Esophagus (tissue), 2 donors: ENCODE measurements around the gene NUP98. TPM values are rescaled to one million over a fixed set of nuclear protein-coding genes. Genes with fewer than 3 reads are reported as not detected.

Experiments
- H3K27ac ChIP-seq, 2 donors: one replicate each; pipeline ENCODE4 v1.5.1; 2013; ENCODE audit warnings: low read depth in 2 of 2, mild to moderate bottlenecking in 2 of 2, inconsistent platforms in 1 of 2, low read length in 1 of 2, moderate library complexity in 1 of 2
- H3K27me3 ChIP-seq, 2 donors: one replicate each; pipeline ENCODE4 v1.6.1; 2013; ENCODE audit warnings: low read length in 2 of 2, control low read depth in 1 of 2, mild to moderate bottlenecking in 1 of 2; ENCODE audit not compliant: insufficient read depth in 2 of 2, control insufficient read depth in 1 of 2
- H3K36me3 ChIP-seq, 2 donors: one replicate each; pipeline ENCODE4 v1.6.1; 2013; ENCODE audit warnings: low read length in 1 of 2; ENCODE audit not compliant: control insufficient read depth in 2 of 2, insufficient read depth in 2 of 2
- H3K4me1 ChIP-seq, 2 donors: one replicate each; pipeline ENCODE4 v1.6.1; 2013; ENCODE audit warnings: low read length in 1 of 2; ENCODE audit not compliant: control insufficient read depth in 2 of 2, insufficient read depth in 2 of 2
- H3K4me3 ChIP-seq, 2 donors: one replicate each; pipeline ENCODE4 v1.5.1; 2013; ENCODE audit warnings: low read length in 2 of 2, mild to moderate bottlenecking in 2 of 2, low read depth in 1 of 2, moderate library complexity in 1 of 2
- H3K9me3 ChIP-seq, 2 donors: one replicate each; pipeline ENCODE4 v1.6.1; 2013; ENCODE audit warnings: mild to moderate bottlenecking in 2 of 2, low read depth in 1 of 2, low read length in 1 of 2, moderate library complexity in 1 of 2; ENCODE audit not compliant: control insufficient read depth in 2 of 2, insufficient read depth in 1 of 2
- WGBS, 2 donors: extraction: QIAGEN DNeasy Blood & Tissue Kit; methylation state at CpG; one replicate each; pipeline ENCODE4 v1.1.7; 2013; 5-methylcytosine and 5-hydroxymethylcytosine counted together
- polyA plus RNA-seq, 2 donors: library from polyadenylated mRNA; stranded (reverse); fragments of 200-250 nt; gene quantifications; one replicate each; pipeline ENCODE4 v1.2.3, GENCODE V29; 2013
- donor health status: healthy with polysubstance abuse.
- donor health status: Bipolar disorder and iron deficiency.

Gene NUP98
- polyA plus RNA-seq, 2 donors: 16.0 to 26.9 TPM

- H3K27me3 ChIP-seq: no peaks in the 10 kb centered on the region
- no peaks in the 10 kb centered on the region for H3K9me3 ChIP-seq
- H3K36me3 ChIP-seq: peaks cover 0 to 3% of the 10 kb centered on the region in 2 donors
- H3K27ac ChIP-seq: peak overlapping the region in 1 of 2 donors; percentile 16
- 67 to 69% methylated on average over 1 of the region's 1 CpG for WGBS, 2 donors
- H3K4me3 ChIP-seq: no peak overlapping the region
- peaks cover 2 to 20% of the 10 kb centered on the region in 2 donors for H3K4me1 ChIP-seq
Measured at GRCh38 chr11:3837793-3838192, 40.4 kb upstream of the NUP98 start.

GRCh38 chr11:3836903-3837302, 39.5 kb upstream of the NUP98 start:
- no peaks in the 10 kb centered on the region for H3K27me3 ChIP-seq
- no peak overlapping the region for H3K4me3 ChIP-seq
- peaks cover 0 to 3% of the 10 kb centered on the region in 2 donors for H3K36me3 ChIP-seq
- H3K4me1 ChIP-seq: peaks cover 2 to 20% of the 10 kb centered on the region in 2 donors
- 61 to 71% methylated on average over 5 of the region's 5 CpGs for WGBS, 2 donors
- no peaks in the 10 kb centered on the region for H3K9me3 ChIP-seq
- peak overlapping the region in 1 of 2 donors; percentile 36 for H3K27ac ChIP-seq

- H3K4me1 ChIP-seq: peaks cover 7 to 22% of the 10 kb centered on the region in 2 donors
- no peaks in the 10 kb centered on the region for H3K27me3 ChIP-seq
- H3K4me3 ChIP-seq: no peak overlapping the region
- H3K27ac ChIP-seq: peak overlapping the region in 1 of 2 donors; percentile 64
- WGBS, 2 donors: 73 to 83% methylated on average over 4 of the region's 4 CpGs
- H3K36me3 ChIP-seq: peaks cover 0 to 10% of the 10 kb centered on the region in 2 donors
- no peaks in the 10 kb centered on the region for H3K9me3 ChIP-seq
Measured at GRCh38 chr11:3835751-3836150, 38.4 kb upstream of the NUP98 start.

- H3K36me3 ChIP-seq: peaks cover 0 to 12% of the 10 kb centered on the region in 2 donors
- 67 to 75% methylated on average over 7 of the region's 7 CpGs for WGBS, 2 donors
- H3K27me3 ChIP-seq: no peaks in the 10 kb centered on the region
- H3K4me1 ChIP-seq: peaks cover 7 to 22% of the 10 kb centered on the region in 2 donors
- H3K9me3 ChIP-seq: no peaks in the 10 kb centered on the region
- peak overlapping the region; percentile 37 to 64 for H3K27ac ChIP-seq
- no peak overlapping the region for H3K4me3 ChIP-seq
Measured at GRCh38 chr11:3834664-3835461, 37.5 kb upstream of the NUP98 start.

GRCh38 chr11:3834349-3834663, 37.0 kb upstream of the NUP98 start:
- Histone ChIP-seq H3K27ac (peak overlapping the region in 1 of 2 donors; percentile 15), H3K27me3 (no peaks in the 10 kb centered on the region), H3K9me3 (no peaks in the 10 kb centered on the region), H3K4me1 (peaks cover 7 to 17% of the 10 kb centered on the region in 2 donors), H3K4me3 (no peak overlapping the region), H3K36me3 (peaks cover 0 to 12% of the 10 kb centered on the region in 2 donors)
- WGBS, 2 donors: 70 to 80% methylated on average over 4 of the region's 4 CpGs

GRCh38 chr11:3833449-3833848, 36.1 kb upstream of the NUP98 start:
- Histone ChIP-seq H3K27me3 (no peaks in the 10 kb centered on the region), H3K4me3 (no peak overlapping the region), H3K4me1 (peaks cover 7 to 13% of the 10 kb centered on the region in 2 donors), H3K9me3 (no peaks in the 10 kb centered on the region), H3K27ac (no peak overlapping the region), H3K36me3 (peaks cover 0 to 12% of the 10 kb centered on the region in 2 donors)
- WGBS, 2 donors: 87 to 90% methylated on average over 2 of the region's 2 CpGs

GRCh38 chr11:3832816-3833215, 35.5 kb upstream of the NUP98 start:
- no peak overlapping the region for H3K27ac ChIP-seq
- 79 to 91% methylated on average over 2 of the region's 2 CpGs for WGBS, 2 donors
- H3K36me3 ChIP-seq: peaks cover 0 to 15% of the 10 kb centered on the region in 2 donors
- H3K9me3 ChIP-seq: no peaks in the 10 kb centered on the region
- no peaks in the 10 kb centered on the region for H3K27me3 ChIP-seq
- H3K4me3 ChIP-seq: no peak overlapping the region
- peaks cover 7 to 13% of the 10 kb centered on the region in 2 donors for H3K4me1 ChIP-seq

- H3K4me1 ChIP-seq: peaks cover 7 to 13% of the 10 kb centered on the region in 2 donors
- H3K27me3 ChIP-seq: no peaks in the 10 kb centered on the region
- H3K4me3 ChIP-seq: no peak overlapping the region
- peaks cover 6 to 27% of the 10 kb centered on the region in 2 donors for H3K36me3 ChIP-seq
- peak overlapping the region in 1 of 2 donors; percentile 57 for H3K27ac ChIP-seq
- H3K9me3 ChIP-seq: no peaks in the 10 kb centered on the region
- 73 to 76% methylated on average over 12 of the region's 13 CpGs for WGBS, 2 donors
Measured at GRCh38 chr11:3831378-3832239, 34.3 kb upstream of the NUP98 start.

- H3K4me3 ChIP-seq: no peak overlapping the region
- no peaks in the 10 kb centered on the region for H3K9me3 ChIP-seq
- 84 to 87% methylated on average over 1 of the region's 1 CpG for WGBS, 2 donors
- H3K27me3 ChIP-seq: no peaks in the 10 kb centered on the region
- peaks cover 6 to 32% of the 10 kb centered on the region in 2 donors for H3K36me3 ChIP-seq
- H3K4me1 ChIP-seq: peaks cover 5 to 11% of the 10 kb centered on the region in 2 donors
- peak overlapping the region in 1 of 2 donors; percentile 26 for H3K27ac ChIP-seq
Measured at GRCh38 chr11:3830730-3831129, 33.4 kb upstream of the NUP98 start.
